AG09309 (cell line): ENCODE results near the gene PSMD7.
A peak's percentile ranks its signal among the peaks of the same experiment; 100 is the strongest.

Experiments
- DNase-seq: peaks from one replicate; pipeline ENCODE4 v3.0.0-alpha.2; 2010; ENCODE audit warnings: low read depth
- H3K4me3 ChIP-seq: 2 replicates; pipeline ENCODE4 v1.5.1; 2011; ENCODE audit warnings: mild to moderate bottlenecking, low read depth, low read length, moderate library complexity; ENCODE audit not compliant: control insufficient read depth
- TF ChIP-seq, protein P1 (sequence below): IDR thresholded peaks from 2 replicates; pipeline ENCODE4 v1.5.1; 2011; ENCODE audit warnings: mild to moderate bottlenecking, low read depth, low read length, inconsistent platforms; ENCODE audit not compliant: insufficient read depth, control insufficient read depth; ENCODE audit errors: missing control alignments

The PSMD7 gene

DNA sequence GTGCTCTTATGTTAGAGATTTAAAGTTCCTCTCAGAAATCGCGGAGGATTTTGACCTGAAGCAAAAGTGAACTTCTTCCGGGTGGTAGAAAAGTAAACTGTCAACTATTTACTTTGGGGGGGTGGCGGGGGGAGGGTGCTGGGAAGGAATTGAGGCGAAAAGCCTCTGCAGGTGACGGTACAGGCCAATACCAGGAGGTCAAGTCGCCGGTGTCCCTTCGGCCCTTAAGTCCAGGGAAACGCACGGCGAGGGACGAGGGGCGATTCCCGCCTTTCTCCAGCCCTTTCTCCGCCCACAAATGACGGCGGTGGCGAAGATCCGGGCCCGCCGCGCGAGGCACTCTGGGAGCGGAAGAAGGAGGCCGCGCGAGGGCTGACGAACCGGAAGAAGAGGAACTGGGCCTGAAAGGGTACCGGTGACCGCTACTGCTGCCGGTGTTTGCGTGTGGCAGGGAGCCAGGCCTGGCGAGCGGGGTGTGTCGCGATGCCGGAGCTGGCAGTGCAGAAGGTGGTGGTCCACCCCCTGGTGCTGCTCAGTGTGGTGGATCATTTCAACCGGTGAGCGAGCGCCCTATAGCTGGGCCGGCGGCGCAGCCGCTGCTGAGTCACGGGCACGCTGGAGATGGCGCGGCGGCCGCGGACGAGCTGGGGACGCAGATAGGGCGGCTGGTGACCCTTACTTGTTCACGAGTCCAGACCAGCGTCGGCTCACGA is at the start of gene PSMD7:
TSS of gene PSMD7 (plus strand) at position 383 of the 713 bp plus-strand sequence. CDS start at position 484, 101 bp downstream.
- peak within 1 kb of the TSS; percentile 88 for H3K4me3 ChIP-seq
- TF ChIP-seq, protein P1, sequence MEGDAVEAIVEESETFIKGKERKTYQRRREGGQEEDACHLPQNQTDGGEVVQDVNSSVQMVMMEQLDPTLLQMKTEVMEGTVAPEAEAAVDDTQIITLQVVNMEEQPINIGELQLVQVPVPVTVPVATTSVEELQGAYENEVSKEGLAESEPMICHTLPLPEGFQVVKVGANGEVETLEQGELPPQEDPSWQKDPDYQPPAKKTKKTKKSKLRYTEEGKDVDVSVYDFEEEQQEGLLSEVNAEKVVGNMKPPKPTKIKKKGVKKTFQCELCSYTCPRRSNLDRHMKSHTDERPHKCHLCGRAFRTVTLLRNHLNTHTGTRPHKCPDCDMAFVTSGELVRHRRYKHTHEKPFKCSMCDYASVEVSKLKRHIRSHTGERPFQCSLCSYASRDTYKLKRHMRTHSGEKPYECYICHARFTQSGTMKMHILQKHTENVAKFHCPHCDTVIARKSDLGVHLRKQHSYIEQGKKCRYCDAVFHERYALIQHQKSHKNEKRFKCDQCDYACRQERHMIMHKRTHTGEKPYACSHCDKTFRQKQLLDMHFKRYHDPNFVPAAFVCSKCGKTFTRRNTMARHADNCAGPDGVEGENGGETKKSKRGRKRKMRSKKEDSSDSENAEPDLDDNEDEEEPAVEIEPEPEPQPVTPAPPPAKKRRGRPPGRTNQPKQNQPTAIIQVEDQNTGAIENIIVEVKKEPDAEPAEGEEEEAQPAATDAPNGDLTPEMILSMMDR, result no peak
- peak; percentile 51 for DNase-seq

DNA sequence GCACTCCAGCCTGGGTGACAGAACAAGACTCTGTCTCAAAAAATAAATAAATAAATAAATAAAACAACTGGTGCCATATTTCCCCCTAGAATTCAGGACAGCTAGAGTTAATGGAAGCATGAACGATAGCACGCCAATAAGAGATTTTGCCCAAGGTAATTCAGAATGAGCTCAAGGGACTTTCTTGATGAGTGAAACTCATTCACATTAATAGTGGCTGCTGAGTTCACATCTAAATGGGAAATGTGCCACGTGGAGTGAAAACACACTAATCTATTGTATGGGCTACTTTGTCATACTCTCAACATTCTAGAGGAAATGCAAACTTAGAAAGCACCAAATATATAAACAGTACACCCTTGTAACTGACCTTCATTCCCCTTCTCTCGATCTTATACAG is 47.4 kb upstream of the PSMD7 start:
- TF ChIP-seq, protein P1, result no peak
- DNase-seq, result no peak

DNA sequence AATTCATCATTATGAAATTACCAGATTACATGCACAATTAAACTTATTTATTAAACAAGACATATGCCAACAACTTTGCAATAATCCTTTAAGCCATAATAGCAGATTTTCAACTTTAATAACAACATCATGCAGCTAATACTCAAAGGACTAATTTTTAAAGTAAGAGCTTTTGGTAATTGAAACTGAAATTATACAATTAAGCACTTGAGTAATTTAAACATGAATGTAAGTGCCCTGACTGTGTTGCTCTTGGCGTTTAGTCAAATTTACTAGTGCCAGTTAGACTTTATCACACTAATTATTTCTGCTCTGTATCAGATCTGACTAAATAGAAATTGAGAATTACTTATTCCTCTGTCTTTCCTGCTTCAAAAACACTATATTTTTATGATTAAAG is 46.8 kb upstream of the PSMD7 start:
- DNase-seq, result no peak
- TF ChIP-seq, protein P1, result no peak
- H3K4me3 ChIP-seq, result no peak overlapping the region

More for the DNA sequence above, 47.4 kb upstream of the PSMD7 start:
- no peak overlapping the region for H3K4me3 ChIP-seq

DNA sequence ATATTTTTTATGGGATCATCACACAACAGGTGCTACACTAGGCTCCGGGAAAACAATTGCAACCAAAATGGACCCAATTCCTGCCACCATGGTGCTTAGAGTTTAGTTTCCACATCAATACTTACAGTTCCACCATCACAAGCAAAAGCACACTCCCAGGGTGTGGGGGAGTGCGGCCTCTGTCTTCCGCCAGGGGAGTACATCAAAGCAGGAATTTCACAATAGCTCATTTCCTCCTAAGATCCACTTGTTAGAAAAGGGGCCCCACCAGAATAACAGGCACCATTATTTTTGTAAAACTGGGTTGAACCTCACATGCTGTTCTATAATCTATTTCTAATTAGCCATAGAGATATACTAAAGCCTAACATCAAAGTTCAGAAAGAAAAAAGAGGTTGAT is 44.3 kb upstream of the PSMD7 start:
- TF ChIP-seq, protein P1, result no peak
- H3K4me3 ChIP-seq, result no peak overlapping the region
- DNase-seq, result no peak

DNA sequence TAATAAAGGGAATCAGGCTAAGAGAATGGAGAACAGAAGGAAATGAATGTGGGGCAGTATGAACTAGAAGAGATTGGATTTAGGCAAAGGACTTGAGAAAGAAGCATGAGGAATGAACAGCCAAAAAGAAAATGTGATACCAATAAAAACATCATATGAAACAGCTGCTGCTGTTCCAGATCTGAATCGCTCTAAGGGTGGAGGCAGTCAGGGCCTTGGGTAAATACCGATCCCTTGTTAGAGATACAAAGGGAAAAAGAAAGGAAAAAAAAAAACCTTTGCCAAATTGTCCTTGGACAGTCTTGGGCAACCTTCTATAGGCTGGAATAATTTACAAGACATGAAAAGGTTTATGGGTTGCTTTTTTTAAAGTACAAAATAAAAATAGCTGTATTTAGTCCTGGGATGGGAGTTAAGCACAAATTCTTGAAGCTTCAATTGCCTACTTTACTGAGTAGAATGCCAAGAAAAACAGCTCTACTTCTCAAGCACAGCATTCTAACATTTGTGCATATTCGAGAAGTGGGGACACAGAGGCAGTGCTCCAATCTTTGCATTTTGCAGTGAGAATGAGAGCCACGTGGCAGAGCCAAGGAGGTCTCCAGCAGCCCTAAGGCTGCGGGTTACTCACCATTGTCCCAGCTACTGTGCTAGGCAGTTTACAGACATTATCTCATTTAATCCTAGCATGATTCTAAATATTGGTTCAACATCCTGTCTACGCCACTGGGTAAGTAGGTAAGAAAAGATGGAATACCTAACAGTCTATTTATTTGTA is 43.3 kb upstream of the PSMD7 start:
- no peak for DNase-seq
- TF ChIP-seq, protein P1, result no peak
- H3K4me3 ChIP-seq, result no peak overlapping the region

DNA sequence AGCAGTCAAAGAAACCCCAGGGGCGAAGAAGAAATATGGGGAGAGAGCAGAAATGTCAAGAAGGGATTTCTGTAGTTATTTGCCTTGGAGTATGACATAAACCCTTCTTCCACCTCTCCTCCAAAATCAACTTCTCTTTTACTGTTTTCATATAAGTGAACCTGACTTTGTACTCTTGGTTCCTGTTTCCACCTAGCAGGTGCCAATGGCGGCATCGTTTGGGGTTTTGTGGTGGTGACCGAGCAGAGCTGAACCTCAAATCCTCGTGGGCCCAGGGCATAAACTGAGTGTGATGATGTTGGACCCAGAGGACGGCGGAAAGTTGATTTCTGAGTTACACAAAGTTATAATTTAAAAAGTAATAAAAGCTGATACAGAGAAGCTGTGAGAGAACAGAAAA is 39.6 kb upstream of the PSMD7 start:
- H3K4me3 ChIP-seq, result no peak overlapping the region
- DNase-seq, result no peak
- TF ChIP-seq, protein P1, result no peak
